ENCODE measurements around the gene HNRNPUL2. TPM values are rescaled to one million over a fixed set of nuclear protein-coding genes. Genes with fewer than 3 reads are reported as not detected.

Gene HNRNPUL2
- total and polyA plus RNA-seq, 9 of the 15 experiments (the other 6 are each of a cell fraction or from before 2014, with no cell fraction given): 0.89 to 44.3 (median 15.2) TPM

DNA sequence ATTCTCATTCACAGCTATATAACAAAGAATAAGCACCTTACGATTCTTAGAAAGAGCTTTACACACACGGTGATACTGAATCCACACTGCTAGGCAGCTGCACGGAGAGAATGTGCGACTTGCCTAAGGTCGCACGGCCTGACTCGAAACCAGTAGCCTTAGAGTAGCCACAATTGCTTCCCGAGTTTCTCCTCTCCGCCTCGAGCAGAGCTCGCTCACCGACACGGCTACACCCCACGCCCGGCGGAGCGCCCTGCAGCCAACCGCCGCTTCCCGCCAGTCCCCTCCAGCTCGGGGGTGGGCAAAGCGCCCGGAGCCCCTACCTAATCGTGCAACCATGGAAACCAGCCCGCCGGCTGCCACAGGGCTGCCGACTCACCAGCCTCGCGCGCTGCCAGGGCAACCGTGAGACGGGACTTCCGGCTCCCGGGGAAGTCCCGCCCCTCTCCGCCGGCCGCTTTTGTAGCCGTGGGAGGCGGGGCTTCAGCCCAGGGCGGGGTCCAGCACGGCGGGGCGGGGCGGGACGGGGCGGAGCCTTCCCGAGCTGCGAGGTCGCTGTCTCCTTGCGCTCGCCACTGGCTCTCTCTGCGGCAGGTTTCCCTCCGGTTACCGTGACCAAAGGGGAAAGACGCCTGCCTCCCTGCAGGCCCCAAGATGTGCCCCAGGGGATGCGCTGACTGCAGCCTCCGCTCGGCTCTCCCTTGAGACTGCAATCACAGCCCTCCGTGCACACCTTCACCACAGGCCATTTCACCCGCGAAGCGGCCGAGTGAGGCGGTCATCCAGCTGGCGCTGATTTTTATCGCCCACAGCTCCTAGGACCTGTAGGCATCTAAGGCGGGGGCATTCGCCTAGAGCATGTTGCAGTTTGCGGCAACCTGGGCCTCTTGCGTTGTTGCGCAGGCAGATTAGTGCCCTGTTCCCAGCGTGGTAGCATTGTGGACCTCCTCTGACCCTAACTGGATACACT lies 21.1 kb downstream of the HNRNPUL2 start (continued):
- TF ChIP-seq, protein P1, sequence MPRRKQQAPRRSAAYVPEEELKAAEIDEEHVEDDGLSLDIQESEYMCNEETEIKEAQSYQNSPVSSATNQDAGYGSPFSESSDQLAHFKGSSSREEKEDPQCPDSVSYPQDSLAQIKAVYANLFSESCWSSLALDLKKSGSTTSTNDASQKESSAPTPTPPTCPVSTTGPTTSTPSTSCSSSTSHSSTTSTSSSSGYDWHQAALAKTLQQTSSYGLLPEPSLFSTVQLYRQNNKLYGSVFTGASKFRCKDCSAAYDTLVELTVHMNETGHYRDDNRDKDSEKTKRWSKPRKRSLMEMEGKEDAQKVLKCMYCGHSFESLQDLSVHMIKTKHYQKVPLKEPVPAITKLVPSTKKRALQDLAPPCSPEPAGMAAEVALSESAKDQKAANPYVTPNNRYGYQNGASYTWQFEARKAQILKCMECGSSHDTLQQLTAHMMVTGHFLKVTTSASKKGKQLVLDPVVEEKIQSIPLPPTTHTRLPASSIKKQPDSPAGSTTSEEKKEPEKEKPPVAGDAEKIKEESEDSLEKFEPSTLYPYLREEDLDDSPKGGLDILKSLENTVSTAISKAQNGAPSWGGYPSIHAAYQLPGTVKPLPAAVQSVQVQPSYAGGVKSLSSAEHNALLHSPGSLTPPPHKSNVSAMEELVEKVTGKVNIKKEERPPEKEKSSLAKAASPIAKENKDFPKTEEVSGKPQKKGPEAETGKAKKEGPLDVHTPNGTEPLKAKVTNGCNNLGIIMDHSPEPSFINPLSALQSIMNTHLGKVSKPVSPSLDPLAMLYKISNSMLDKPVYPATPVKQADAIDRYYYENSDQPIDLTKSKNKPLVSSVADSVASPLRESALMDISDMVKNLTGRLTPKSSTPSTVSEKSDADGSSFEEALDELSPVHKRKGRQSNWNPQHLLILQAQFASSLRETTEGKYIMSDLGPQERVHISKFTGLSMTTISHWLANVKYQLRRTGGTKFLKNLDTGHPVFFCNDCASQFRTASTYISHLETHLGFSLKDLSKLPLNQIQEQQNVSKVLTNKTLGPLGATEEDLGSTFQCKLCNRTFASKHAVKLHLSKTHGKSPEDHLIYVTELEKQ (CRISPR knock-in tag; IDR thresholded peaks at IDR 0.05): no peak
- TF ChIP-seq DNMT1 (IDR thresholded peaks at IDR 0.05) (no peak), ELF1 (tag; IDR thresholded peaks at IDR 0.05) (peak; percentile 63; the same call in 1 of the 2 replicates), GABPB1 (CRISPR knock-in tag; IDR thresholded peaks at IDR 0.05) (peak; percentile 89), KDM5B (IDR thresholded peaks at IDR 0.05; ENCODE audit: insufficient replicate concordance, low read depth, low read length) (no peak), ZNF830 (CRISPR knock-in tag; IDR thresholded peaks at IDR 0.05) (peak; percentile 90; the same call in 1 of the 2 replicates)
- TF ChIP-seq, protein P2, sequence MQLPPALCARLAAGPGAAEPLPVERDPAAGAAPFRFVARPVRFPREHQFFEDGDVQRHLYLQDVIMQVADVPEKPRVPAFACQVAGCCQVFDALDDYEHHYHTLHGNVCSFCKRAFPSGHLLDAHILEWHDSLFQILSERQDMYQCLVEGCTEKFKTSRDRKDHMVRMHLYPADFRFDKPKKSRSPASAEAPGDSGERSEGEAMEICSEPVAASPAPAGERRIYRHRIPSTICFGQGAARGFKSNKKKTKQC (CRISPR knock-in tag; IDR thresholded peaks at IDR 0.05): peak; percentile 70
- TF ChIP-seq, protein P3, sequence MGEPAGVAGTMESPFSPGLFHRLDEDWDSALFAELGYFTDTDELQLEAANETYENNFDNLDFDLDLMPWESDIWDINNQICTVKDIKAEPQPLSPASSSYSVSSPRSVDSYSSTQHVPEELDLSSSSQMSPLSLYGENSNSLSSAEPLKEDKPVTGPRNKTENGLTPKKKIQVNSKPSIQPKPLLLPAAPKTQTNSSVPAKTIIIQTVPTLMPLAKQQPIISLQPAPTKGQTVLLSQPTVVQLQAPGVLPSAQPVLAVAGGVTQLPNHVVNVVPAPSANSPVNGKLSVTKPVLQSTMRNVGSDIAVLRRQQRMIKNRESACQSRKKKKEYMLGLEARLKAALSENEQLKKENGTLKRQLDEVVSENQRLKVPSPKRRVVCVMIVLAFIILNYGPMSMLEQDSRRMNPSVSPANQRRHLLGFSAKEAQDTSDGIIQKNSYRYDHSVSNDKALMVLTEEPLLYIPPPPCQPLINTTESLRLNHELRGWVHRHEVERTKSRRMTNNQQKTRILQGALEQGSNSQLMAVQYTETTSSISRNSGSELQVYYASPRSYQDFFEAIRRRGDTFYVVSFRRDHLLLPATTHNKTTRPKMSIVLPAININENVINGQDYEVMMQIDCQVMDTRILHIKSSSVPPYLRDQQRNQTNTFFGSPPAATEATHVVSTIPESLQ (CRISPR knock-in tag; IDR thresholded peaks at IDR 0.05): peak; percentile 76; the same call in 1 of the 2 replicates
- TF ChIP-seq, protein P4, sequence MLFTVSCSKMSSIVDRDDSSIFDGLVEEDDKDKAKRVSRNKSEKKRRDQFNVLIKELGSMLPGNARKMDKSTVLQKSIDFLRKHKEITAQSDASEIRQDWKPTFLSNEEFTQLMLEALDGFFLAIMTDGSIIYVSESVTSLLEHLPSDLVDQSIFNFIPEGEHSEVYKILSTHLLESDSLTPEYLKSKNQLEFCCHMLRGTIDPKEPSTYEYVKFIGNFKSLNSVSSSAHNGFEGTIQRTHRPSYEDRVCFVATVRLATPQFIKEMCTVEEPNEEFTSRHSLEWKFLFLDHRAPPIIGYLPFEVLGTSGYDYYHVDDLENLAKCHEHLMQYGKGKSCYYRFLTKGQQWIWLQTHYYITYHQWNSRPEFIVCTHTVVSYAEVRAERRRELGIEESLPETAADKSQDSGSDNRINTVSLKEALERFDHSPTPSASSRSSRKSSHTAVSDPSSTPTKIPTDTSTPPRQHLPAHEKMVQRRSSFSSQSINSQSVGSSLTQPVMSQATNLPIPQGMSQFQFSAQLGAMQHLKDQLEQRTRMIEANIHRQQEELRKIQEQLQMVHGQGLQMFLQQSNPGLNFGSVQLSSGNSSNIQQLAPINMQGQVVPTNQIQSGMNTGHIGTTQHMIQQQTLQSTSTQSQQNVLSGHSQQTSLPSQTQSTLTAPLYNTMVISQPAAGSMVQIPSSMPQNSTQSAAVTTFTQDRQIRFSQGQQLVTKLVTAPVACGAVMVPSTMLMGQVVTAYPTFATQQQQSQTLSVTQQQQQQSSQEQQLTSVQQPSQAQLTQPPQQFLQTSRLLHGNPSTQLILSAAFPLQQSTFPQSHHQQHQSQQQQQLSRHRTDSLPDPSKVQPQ (CRISPR knock-in tag; IDR thresholded peaks at IDR 0.05; ENCODE audit: borderline replicate concordance): no peak
- TF ChIP-seq, protein P5, sequence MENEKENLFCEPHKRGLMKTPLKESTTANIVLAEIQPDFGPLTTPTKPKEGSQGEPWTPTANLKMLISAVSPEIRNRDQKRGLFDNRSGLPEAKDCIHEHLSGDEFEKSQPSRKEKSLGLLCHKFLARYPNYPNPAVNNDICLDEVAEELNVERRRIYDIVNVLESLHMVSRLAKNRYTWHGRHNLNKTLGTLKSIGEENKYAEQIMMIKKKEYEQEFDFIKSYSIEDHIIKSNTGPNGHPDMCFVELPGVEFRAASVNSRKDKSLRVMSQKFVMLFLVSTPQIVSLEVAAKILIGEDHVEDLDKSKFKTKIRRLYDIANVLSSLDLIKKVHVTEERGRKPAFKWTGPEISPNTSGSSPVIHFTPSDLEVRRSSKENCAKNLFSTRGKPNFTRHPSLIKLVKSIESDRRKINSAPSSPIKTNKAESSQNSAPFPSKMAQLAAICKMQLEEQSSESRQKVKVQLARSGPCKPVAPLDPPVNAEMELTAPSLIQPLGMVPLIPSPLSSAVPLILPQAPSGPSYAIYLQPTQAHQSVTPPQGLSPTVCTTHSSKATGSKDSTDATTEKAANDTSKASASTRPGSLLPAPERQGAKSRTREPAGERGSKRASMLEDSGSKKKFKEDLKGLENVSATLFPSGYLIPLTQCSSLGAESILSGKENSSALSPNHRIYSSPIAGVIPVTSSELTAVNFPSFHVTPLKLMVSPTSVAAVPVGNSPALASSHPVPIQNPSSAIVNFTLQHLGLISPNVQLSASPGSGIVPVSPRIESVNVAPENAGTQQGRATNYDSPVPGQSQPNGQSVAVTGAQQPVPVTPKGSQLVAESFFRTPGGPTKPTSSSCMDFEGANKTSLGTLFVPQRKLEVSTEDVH (IDR thresholded peaks at IDR 0.05; ENCODE audit: low read depth, partially characterized antibody): no peak
- TF ChIP-seq, protein P6, sequence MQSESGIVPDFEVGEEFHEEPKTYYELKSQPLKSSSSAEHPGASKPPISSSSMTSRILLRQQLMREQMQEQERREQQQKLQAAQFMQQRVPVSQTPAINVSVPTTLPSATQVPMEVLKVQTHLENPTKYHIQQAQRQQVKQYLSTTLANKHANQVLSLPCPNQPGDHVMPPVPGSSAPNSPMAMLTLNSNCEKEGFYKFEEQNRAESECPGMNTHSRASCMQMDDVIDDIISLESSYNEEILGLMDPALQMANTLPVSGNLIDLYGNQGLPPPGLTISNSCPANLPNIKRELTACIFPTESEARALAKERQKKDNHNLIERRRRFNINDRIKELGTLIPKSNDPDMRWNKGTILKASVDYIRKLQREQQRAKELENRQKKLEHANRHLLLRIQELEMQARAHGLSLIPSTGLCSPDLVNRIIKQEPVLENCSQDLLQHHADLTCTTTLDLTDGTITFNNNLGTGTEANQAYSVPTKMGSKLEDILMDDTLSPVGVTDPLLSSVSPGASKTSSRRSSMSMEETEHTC (IDR thresholded peaks at IDR 0.05): no peak
